ENCODE data around the gene RCBTB1.

GRCh38 chr13:49502954-49503353, 82.4 kb downstream of the RCBTB1 start:
- TF ChIP-seq POLR2A (IDR thresholded peaks at IDR 0.05) (no peak), CTCF (IDR thresholded peaks at IDR 0.05) (no peak)
